ENCODE data around the gene PDHB. TPM values are rescaled to one million over a fixed set of nuclear protein-coding genes. Genes with fewer than 3 reads are reported as not detected.

PDHB gene
- polyA plus RNA-seq, 3 donors: 123 to 130 (median 128) TPM

Other genes starting within 250 kb of the PDHB start
- 10 to 100 TPM in 1 of 3 donors, 1 to 10 TPM in 2; 4.3 to 14.0 (median 4.5) TPM for gene DNASE1L3, start 222.9 kb downstream of the PDHB start, polyA plus RNA-seq (ENCODE audit: insufficient read length in 3 of 3)
- 10 to 100 TPM; 10.2 to 12.2 (median 10.9) TPM for gene ABHD6, start 196.0 kb downstream of the PDHB start, polyA plus RNA-seq (ENCODE audit: insufficient read length in 3 of 3)
- gene RPP14, start 127.6 kb downstream of the PDHB start, polyA plus RNA-seq (ENCODE audit: insufficient read length in 3 of 3): 10 to 100 TPM; 19.1 to 20.6 (median 19.7) TPM
- 10 to 100 TPM; 14.5 to 18.9 (median 15.6) TPM for gene HTD2, start 127.3 kb downstream of the PDHB start, polyA plus RNA-seq (ENCODE audit: insufficient read length in 3 of 3)
- 10 to 100 TPM; 26.6 to 27.6 (median 27.1) TPM for gene PXK, start 100.9 kb downstream of the PDHB start, polyA plus RNA-seq (ENCODE audit: insufficient read length in 3 of 3)
- 10 to 100 TPM; 31.4 to 35.4 (median 31.9) TPM for gene KCTD6, start 58.3 kb upstream of the PDHB start, polyA plus RNA-seq (ENCODE audit: insufficient read length in 3 of 3)
- 10 to 100 TPM; 38.7 to 45.8 (median 40.8) TPM for gene ACOX2, start 103.4 kb upstream of the PDHB start, polyA plus RNA-seq (ENCODE audit: insufficient read length in 3 of 3)
- 1 to 10 TPM; 4.0 to 6.2 (median 5.1) TPM for gene FAM107A, start 143.6 kb upstream of the PDHB start, polyA plus RNA-seq (ENCODE audit: insufficient read length in 3 of 3)
- gene FAM3D, start 232.9 kb upstream of the PDHB start, polyA plus RNA-seq (ENCODE audit: insufficient read length in 3 of 3): under 1 TPM in 2 of 3 donors, not detected in 1; 0.35 to 0.91 TPM